NT2/D1 (cell line): ENCODE data around the gene FBXO10.

Experiments used
- YY1 ChIP-seq: IDR thresholded peaks from 2 replicates; pipeline ENCODE4 v1.6.1; 2011; ENCODE audit not compliant: insufficient read length, insufficient read depth
- ZNF274 ChIP-seq: IDR thresholded peaks from 2 replicates; pipeline ENCODE4 v1.6.1; 2011; ENCODE audit warnings: mild to moderate bottlenecking, low read depth, low read length

DNA sequence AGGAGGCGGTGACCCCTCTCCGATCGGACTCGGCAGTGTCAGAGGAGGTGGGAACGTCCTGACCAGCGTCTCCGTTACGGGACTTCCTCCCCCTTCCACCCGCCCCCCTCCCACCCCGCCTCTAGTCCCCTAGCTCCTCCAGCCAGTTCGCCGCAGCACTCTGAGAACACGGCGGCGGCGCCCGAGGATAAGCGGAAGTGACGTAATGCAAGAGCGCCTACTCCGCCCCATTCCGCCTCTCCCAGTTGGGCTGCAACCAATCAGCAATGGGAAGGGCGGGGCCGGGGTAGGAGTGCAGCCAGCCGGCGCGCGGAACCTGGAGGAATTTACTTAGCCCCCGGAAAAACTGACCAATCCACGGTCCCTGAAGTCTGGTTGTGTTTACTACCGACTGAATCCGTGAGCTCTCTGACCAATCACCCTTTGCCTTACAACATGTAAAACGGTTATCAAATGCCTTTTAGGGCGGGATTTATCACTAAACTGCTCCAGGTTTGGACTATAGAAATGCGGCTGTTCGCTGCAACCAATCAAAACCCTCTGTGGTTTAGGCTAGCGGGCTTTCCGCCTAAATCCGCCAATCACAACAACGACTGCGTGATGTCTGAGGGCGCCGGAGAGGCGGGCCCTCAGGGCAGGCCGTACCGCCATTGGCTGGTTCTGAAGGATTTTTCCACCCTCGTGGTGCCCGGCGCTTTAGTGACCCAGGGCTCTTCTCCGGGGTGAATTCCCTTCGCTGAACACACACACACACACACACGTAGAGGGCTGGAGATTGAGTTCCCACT is 110.7 kb downstream of the FBXO10 start, which contains the start of gene ZBTB5:
- TF ChIP-seq ZNF274 (no peak), YY1 (no peak)
